SK-N-SH treated with all-trans-retinoic acid at 6 μM for 48 hours (cell line): ENCODE results near the gene PTEN.
"Not testable (repeated sequence)": the region's sequence is repeated elsewhere in the genome, so short reads cannot be mapped to it uniquely, and the experiment has no call there.

ENCODE experiments used
- ATAC-seq: fragments of 200-7000 bp; cut with Tn5 transposase; 3 replicates; pipeline ENCODE4 v1.9.1; 2020; ENCODE audit warnings: mild to moderate bottlenecking, moderate library complexity
- CSDC2 ChIP-seq: fragments of 250-450 bp; sonication (Bioruptor Pico); IDR thresholded peaks from 2 replicates; pipeline ENCODE4 v1.5.0; 2020; ENCODE audit warnings: mild to moderate bottlenecking, moderate library complexity
- OSR1 ChIP-seq: fragments of 250-450 bp; sonication (Bioruptor Pico); IDR thresholded peaks from 2 replicates; pipeline ENCODE4 v1.8.0; 2022; ENCODE audit warnings: moderate library complexity, mild to moderate bottlenecking, inconsistent platforms
- POU6F1 ChIP-seq: fragments of 250-450 bp; sonication (Bioruptor Pico); IDR thresholded peaks from 2 replicates; pipeline ENCODE4 v1.8.0; 2021; ENCODE audit warnings: low read depth, mild to moderate bottlenecking, moderate library complexity, borderline replicate concordance
- RARB ChIP-seq: fragments of 250-450 bp; sonication (Bioruptor Pico); IDR thresholded peaks from 2 replicates; pipeline ENCODE4 v1.8.0; 2021; ENCODE audit warnings: mild to moderate bottlenecking, moderate library complexity
- SNAI2 ChIP-seq: fragments of 250-450 bp; sonication (Bioruptor Pico); IDR thresholded peaks from 2 replicates; pipeline ENCODE4 v1.5.0; 2020; ENCODE audit warnings: mild to moderate bottlenecking, moderate library complexity
- TCF4 ChIP-seq: fragments of 250-450 bp; sonication (Bioruptor Pico); IDR thresholded peaks from 2 replicates; pipeline ENCODE4 v1.8.0; 2021; ENCODE audit warnings: mild to moderate bottlenecking, moderate library complexity, borderline replicate concordance
- TOX ChIP-seq: fragments of 250-450 bp; sonication (Bioruptor Pico); IDR thresholded peaks from 2 replicates; pipeline ENCODE4 v1.8.0; 2021; ENCODE audit warnings: mild to moderate bottlenecking, moderate library complexity, borderline replicate concordance
- TSHZ2 ChIP-seq: fragments of 250-450 bp; sonication (Bioruptor Pico); IDR thresholded peaks from 2 replicates; pipeline ENCODE4 v1.5.0; 2020; ENCODE audit warnings: mild to moderate bottlenecking, moderate library complexity
- ZC3H10 ChIP-seq: fragments of 250-450 bp; sonication (Bioruptor Pico); IDR thresholded peaks from 2 replicates; pipeline ENCODE4 v1.5.1; 2021; ENCODE audit warnings: mild to moderate bottlenecking, moderate library complexity
- ZFP3 ChIP-seq: fragments of 250-450 bp; sonication (Bioruptor Pico); IDR thresholded peaks from 2 replicates; pipeline ENCODE4 v1.5.0; 2020; ENCODE audit warnings: mild to moderate bottlenecking, moderate library complexity
- ZFP30 ChIP-seq: fragments of 450-650 bp; formaldehyde crosslinking; IDR thresholded peaks from 2 replicates; pipeline ENCODE4 v1.5.0; 2022; ENCODE audit warnings: mild to moderate bottlenecking, moderate library complexity
- ZNF8 ChIP-seq: fragments of 450-650 bp; formaldehyde crosslinking; IDR thresholded peaks from 2 replicates; pipeline ENCODE4 v1.5.0; 2020; ENCODE audit warnings: mild to moderate bottlenecking, moderate library complexity
- TF ChIP-seq, protein P1 (sequence below): fragments of 250-450 bp; sonication (Bioruptor Pico); IDR thresholded peaks from 2 replicates; pipeline ENCODE4 v1.8.0; 2020; ENCODE audit warnings: mild to moderate bottlenecking, moderate library complexity, borderline replicate concordance
- TF ChIP-seq, protein P2 (sequence below): fragments of 250-450 bp; sonication (Bioruptor Pico); IDR thresholded peaks from 2 replicates; pipeline ENCODE4 v1.5.1; 2021; ENCODE audit warnings: mild to moderate bottlenecking, moderate library complexity

PTEN gene

DNA sequence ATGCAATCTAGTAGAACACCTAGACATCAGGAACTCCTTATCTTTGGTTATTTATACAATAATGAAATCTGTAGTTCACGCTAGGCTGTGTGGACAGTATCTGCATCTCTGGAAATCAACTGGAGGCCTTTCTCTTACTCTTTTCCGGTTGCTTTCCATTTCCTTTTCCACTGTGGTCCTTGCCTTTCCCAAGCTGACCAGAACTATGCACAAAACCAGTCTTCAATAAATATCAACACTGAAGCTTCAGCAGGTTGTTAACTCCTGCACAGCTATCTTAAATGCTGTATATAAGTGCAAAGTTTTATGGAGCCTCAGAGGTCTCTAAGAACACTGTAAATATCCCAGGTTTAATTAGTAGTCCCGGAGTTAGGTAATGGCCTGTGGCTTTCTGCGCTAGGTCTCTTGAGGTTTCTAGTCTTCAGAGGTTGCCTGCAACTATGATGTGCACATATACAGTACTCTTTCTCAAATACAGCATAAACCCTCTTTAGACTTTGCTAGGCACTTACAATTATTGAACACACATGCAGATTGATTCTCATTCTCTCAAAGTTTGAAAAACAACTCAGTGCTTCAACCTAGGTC lies 2.5 kb upstream of the PTEN start:
- TF ChIP-seq RARB: no peak
- TF ChIP-seq, protein P1, sequence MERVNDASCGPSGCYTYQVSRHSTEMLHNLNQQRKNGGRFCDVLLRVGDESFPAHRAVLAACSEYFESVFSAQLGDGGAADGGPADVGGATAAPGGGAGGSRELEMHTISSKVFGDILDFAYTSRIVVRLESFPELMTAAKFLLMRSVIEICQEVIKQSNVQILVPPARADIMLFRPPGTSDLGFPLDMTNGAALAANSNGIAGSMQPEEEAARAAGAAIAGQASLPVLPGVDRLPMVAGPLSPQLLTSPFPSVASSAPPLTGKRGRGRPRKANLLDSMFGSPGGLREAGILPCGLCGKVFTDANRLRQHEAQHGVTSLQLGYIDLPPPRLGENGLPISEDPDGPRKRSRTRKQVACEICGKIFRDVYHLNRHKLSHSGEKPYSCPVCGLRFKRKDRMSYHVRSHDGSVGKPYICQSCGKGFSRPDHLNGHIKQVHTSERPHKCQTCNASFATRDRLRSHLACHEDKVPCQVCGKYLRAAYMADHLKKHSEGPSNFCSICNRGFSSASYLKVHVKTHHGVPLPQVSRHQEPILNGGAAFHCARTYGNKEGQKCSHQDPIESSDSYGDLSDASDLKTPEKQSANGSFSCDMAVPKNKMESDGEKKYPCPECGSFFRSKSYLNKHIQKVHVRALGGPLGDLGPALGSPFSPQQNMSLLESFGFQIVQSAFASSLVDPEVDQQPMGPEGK (CRISPR knock-in tag): no peak
- no peak for ATAC-seq

- no peak for ATAC-seq
Measured at GRCh38 chr10:87861566-87861952, 1.9 kb upstream of the PTEN start.

GRCh38 chr10:87861953-87862678 lies 1.3 kb upstream of the PTEN start:
- TF ChIP-seq TOX (CRISPR knock-in tag) (no peak), ZNF8 (no peak), SNAI2 (no peak), TCF4 (CRISPR knock-in tag) (peak; percentile 22; the same call in 1 of the 2 replicates), ZC3H10 (CRISPR knock-in tag) (no peak), POU6F1 (CRISPR knock-in tag) (no peak), CSDC2 (CRISPR knock-in tag) (no peak), TSHZ2 (CRISPR knock-in tag) (no peak), ZFP3 (CRISPR knock-in tag) (no peak), RARB (no peak; the same call in 1 of the 2 replicates)
- TF ChIP-seq, protein P2, sequence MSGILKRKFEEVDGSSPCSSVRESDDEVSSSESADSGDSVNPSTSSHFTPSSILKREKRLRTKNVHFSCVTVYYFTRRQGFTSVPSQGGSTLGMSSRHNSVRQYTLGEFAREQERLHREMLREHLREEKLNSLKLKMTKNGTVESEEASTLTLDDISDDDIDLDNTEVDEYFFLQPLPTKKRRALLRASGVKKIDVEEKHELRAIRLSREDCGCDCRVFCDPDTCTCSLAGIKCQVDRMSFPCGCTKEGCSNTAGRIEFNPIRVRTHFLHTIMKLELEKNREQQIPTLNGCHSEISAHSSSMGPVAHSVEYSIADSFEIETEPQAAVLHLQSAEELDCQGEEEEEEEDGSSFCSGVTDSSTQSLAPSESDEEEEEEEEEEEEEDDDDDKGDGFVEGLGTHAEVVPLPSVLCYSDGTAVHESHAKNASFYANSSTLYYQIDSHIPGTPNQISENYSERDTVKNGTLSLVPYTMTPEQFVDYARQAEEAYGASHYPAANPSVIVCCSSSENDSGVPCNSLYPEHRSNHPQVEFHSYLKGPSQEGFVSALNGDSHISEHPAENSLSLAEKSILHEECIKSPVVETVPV (CRISPR knock-in tag): no peak
- TF ChIP-seq, protein P1 (CRISPR knock-in tag): 0 out of 2 replicates have a peak, but pooled peaks have one; percentile 46
- TF ChIP-seq, all 23 proteins: peak for 2
- peak; percentile 60 for ATAC-seq

More at GRCh38 chr10:87861566-87861952, 1.9 kb upstream of the PTEN start:
- no peak for TF ChIP-seq TCF4 (CRISPR knock-in tag)
- no peak for TF ChIP-seq POU6F1 (CRISPR knock-in tag)
- no peak for TF ChIP-seq CSDC2 (CRISPR knock-in tag)
- no peak for TF ChIP-seq SNAI2
- TF ChIP-seq, all 23 proteins: peak for 0

- ATAC-seq: peak; percentile 25
- TF ChIP-seq ZFP30 (CRISPR knock-in tag) (no peak), OSR1 (CRISPR knock-in tag) (no peak), TOX (CRISPR knock-in tag) (no peak), ZFP3 (CRISPR knock-in tag) (no peak), TSHZ2 (CRISPR knock-in tag) (no peak)
- TF ChIP-seq, all 23 proteins: peak for 0
Measured at GRCh38 chr10:87862679-87863052, 759 bp upstream of the PTEN start.

GRCh38 chr10:87863951-87864495 lies 598 bp downstream of the PTEN start:
- ATAC-seq: not testable (repeated sequence)
